Endometrial microvascular endothelial cells (primary cell): ENCODE data around the gene ERC2. TPM values are rescaled to one million over a fixed set of nuclear protein-coding genes. Genes with fewer than 3 reads are reported as not detected.

ENCODE experiments used
- in situ Hi-C: cut with HindIII; loops from 2 replicates; pipeline ENCODE4 v1.10.0; 2017; ENCODE audit warnings: low sequenced_read_pairs, low pct_unique_long_range_greater_than_20kb; ENCODE audit errors: inconsistent ontology term
- total RNA-seq: library from RNA; depleted of rRNA; stranded (reverse); fragments of >200 nt; gene quantifications from one replicate; pipeline ENCODE4 v1.2.3, GENCODE V29; 2015; ENCODE audit errors: inconsistent ontology term

ERC2 gene
- total RNA-seq, 1 donor from 2014 or later, result not detected

- in situ Hi-C loops, result no loop called here
Measured at GRCh38 chr3:55813268-55814097, 654.8 kb downstream of the ERC2 start.

DNA sequence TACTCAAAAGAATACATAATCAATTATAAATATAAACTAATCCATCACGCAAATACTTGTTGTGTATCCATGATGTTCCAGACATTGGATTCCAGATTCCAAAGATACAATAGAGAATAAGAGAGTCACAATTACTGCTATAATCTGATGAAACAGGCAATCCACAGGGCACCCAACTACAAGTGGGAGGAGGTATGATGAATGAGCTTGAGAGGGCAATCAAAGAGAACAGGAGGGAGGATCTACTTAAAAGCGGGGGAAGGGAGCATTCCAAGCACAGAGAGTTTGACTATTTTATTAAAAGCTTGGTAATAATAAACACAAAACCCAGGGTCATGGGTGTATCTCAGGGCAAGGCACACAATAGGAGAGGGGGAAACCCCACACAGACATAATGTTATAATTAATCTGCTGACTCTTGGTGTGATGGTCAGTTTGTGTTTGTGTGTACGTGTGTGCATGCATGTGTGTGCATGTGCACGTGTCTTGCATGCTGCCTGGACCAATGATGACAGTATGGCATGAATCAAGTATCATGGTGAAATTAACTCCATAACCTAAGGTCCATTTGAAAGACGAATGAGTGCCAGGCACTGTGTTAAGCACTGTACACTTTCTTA, 655.8 kb downstream of the ERC2 start:
- in situ Hi-C loops, result no loop called here

DNA sequence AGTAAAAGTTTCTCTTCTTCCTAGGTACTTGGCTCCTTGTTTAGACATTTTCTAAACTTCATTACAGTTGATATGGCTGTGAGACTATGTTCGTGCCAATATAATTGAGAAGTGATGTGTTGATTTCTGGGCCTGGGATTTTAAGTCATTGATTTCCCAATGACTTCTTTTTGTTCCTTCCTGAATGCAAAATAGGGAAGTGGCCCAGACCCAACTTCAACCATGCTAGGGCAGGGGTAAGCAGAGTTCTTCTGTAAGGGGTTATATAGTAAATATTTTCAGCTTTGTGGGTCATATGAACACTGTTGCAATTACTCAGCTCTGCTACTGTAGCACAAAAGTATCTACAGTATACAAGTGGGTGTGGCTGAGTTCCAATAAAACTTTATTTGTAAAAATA, 661.1 kb downstream of the ERC2 start:
- in situ Hi-C loops, result no loop called here

DNA sequence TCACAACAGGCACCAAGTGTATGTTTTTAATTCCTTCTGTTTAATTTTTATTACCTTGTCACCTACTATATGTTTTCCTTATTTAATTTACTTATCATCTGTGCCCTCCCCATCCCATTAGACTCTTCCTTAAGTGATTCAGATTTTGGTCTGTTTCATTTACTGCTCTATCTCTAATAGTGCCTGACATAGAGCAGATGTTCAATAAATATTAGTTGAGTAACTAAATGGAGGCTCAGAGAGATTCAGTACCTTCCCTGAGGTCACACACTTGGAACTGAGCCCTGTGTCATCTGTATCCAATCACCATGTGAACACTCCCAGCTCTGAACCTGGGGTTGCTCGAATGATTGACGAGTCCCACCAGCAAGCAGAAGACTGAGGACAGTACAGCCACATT, 663.1 kb downstream of the ERC2 start:
- in situ Hi-C loops, result no loop called here

DNA sequence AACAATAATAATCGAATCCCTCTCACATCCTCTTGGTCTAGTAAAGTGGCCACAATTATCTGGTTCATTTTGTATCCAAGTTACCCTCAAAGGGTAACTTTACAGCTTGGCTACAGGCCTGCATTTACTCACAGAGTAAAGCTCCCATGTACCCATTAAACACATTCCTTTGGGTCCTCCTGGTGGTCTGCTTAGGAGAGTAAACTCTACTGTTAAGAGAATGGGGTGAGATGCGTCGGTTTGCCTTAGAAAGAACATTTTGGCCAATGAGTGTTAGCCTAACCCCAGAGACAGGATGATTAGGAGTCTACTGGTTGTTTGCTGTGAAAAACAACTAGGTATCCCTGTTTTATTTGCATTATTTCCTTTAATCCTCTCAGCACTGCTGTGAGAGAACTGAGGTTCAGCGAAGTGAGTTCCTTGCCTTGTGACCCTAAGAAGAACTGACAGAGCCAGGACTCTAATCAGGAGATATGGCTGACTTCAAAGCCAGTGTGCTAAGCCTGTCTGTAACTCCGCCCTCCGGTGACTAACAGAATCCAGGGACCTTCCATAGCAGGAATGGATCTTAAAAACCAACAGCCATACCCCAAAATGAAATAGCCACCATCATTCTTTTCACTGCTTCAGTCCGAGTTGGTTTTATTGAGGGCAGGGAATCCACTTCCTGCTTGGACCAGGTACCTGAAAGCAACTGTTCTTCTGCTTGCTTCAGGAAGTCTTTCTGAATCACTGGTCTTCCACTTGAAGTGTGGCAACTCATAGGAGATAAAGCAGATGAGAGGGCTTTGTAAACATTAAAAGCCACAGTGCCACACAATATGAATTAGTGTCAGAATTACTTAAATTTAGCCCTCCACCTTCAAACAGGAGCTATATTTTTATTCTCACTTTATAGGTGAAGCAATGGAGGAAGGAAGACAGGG, 663.8 kb downstream of the ERC2 start:
- in situ Hi-C loops, result no loop called here

DNA sequence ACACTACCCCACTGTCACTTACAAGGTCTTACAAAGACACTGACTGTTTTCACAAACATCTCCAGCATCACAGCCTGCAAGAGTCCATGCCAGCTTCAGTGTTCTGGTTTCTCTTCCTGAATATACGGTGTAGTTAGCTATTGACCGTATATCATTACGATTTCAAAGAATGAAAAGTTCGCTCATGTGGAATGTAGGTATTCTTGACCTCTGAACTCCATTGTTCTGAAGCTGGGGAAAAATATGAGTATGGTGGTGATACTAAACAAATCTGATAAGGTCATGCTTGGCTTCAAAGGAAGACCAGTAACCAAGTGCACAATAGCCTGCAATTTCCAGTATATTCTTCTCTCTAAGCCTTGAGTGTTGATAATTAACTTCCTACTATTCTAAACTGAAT, 665.5 kb downstream of the ERC2 start:
- in situ Hi-C loops, result no loop called here

DNA sequence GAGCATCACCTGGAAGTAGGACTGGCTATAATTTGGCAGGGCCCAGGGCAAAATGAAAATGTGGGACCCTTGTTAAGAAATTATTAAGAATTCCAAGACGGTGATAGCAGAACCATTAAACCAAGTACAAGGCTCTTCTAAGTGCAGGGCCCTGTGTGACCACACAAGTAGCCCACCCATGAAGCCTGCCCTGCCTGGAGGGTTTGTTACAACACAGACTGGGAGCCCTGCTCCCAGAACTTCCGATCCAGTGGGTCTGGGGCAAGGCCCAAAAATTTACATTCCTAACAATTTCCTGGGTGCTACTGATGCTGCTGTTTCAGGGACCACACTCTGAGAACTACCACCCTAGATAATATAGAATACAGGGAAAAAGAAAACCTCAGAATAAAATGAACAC, 666.6 kb downstream of the ERC2 start:
- in situ Hi-C loops, result no loop called here

DNA sequence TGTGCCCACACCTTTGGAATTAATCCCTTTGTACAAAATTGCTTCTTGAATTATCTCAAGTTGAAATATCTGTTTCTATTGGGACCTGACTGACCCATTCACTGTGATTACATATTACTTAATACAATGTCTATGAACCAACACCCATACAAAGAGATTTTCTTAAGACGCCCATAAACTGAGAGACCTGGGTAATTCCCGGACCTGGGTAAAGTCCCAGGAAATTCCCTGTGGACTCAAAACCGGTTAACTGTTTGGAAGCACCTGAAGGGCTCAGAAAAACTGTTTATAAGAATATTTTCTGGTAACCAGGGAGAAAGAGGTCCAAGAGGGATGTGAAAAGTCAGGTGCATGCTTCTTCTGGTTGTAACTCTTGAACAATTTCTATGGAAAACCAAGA, 667.2 kb downstream of the ERC2 start:
- in situ Hi-C loops, result no loop called here

GRCh38 chr3:55797775-55798174, 670.5 kb downstream of the ERC2 start:
- in situ Hi-C loops, result no loop called here

GRCh38 chr3:55797084-55797483, 671.2 kb downstream of the ERC2 start:
- in situ Hi-C loops, result no loop called here

GRCh38 chr3:55796533-55796932, 671.7 kb downstream of the ERC2 start:
- in situ Hi-C loops, result no loop called here

- in situ Hi-C loops, result no loop called here
Measured at GRCh38 chr3:55795746-55796145, 672.5 kb downstream of the ERC2 start.

DNA sequence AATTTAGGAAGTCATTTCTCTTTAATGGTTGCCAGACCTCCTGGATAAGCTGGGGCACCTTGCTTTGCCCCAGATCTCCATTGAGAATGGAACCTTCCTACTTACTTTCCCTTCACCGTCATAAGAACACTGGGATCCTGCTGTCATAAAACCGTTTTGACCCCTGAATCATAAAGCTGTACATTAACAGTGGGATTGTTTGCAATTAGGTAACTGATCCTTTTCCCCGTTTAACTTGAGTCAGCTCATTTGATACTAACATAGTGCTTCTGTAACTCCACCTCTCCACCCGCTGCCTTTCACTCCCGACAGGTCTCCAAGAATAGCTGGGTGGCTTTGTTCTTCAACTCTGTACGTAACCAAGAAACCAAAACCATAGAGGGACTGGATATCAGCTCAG, 673.0 kb downstream of the ERC2 start:
- in situ Hi-C loops, result no loop called here

DNA sequence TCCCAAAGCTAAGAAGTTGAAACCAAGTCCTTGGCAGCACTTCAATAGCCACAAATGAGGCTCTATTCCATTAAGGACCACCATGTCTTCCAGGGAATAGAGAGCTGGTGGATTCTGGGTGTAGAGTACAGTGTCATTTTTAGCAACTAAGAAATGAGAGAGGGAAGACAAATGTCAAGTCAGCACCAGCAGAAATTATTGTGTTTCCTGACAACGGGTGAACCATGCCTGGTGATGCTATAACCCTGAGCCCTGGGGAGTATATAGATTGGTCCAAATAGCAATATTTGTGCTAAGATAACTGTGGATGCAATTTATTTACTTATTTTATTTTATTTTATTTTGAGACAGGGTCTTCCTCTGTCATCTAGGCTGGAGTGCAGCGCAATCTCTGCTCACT, 675.5 kb downstream of the ERC2 start:
- in situ Hi-C loops, result no loop called here

- in situ Hi-C loops, result no loop called here
Measured at GRCh38 chr3:55792009-55792408, 676.3 kb downstream of the ERC2 start.

DNA sequence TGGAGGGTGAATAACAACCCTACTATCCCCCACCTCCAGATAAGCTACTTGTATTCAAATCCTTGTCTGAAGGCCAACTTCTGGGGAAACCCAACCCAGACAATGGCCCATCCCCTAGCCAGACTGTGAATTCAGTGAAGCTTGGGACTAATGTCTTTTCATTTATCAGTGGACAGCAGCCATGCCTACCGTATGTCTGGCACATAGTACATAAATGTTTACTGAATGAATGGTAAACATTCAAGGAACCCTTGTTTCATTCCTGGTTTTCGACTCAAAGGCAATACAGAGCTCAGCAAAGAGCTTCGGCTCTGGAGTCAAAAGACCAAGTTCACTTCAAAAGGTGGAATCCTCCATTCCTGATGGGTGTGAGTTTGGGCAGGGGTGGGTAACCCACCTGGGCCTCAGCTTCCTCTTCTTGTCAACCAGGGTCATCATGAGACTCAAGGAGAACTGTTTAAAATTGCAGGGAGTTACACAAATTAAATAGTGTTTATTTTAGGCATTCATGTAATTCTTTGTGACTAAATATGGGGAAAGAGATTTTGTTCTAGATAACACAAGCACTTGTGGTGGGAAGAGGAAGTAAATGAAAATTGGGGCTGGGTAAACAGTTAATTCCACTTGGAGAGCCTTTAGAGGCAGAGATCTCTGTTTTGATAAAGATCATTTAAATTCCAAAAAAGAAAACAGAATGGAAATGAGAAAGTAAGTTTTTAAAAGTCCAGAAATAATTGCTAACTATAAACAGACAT, 677.5 kb downstream of the ERC2 start:
- in situ Hi-C loops, result no loop called here

DNA sequence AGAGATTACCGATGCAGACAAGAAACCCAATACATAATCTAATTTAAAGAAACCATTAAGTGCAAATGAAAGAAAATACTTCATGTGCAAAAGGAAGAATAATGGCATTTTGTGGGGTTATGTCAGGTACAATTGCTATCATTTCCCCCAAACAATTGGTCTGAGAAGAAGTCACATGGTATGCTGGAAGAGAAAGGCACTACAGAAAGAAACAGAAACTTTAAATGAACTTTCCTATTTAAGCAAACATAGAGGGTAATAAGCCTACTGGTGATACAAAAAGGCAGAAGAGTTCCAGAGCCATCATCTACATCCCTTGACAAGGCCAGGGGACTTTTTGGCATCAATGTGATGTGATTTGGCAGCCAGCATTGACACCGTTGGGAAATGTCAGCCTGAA, 678.8 kb downstream of the ERC2 start:
- in situ Hi-C loops, result no loop called here

DNA sequence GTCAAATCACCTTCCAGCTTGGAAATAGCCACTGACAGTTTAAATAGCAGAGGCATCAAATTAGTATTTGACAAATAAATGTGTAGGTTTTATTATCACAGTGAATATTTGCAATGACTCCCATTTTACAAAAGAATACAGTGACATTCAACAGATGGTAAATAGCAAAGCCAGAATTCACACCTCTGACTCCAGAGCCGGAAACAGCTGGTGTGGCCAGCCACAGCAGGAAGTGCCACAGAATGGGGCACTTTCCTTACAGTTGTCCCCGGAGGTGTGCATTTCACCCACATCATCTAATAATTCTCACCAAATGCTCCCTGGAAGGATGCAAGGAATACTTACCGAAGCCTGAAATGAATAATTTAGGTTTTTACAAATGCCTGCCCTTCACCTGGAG, 685.5 kb downstream of the ERC2 start:
- in situ Hi-C loops, result no loop called here

DNA sequence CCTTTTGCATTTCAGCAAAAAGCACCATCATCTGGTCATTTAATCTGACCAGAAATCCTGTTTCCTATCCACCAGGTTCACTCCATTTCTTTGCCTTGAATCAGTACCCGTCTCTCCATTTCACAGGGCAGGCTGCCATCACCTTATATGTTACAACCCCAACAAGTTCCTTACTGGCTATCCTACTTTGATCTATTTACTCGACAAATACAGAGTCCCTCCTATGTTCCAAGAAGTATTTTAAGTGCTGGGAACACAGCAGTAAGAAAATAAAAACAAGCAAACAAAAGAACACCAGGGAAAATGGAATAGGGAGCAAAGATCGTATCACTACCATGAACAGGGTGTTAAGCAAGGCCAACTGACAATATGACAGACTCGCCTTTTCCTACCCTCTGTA, 685.9 kb downstream of the ERC2 start:
- in situ Hi-C loops, result no loop called here
